ENCODE data around the gene PCSK9. TPM values are rescaled to one million over a fixed set of nuclear protein-coding genes. Genes with fewer than 3 reads are reported as not detected.
A peak's percentile ranks its signal among the peaks of the same experiment; 100 is the strongest.

PCSK9 gene
- total and polyA plus RNA-seq, 2 of the 13 experiments (the other 11 are each of a cell fraction or from before 2014, with no cell fraction given), result 33.3 to 80.5 TPM

GRCh38 chr1:55039342-55040082 is at the start of gene PCSK9 (continued):
- TF ChIP-seq TRIM24 (CRISPR knock-in tag; IDR thresholded peaks at IDR 0.05) (no peak; the same call in 1 of the 2 replicates), ZNF274 (CRISPR knock-in tag; IDR thresholded peaks at IDR 0.05) (peak; percentile 74; the same call in 1 of the 2 replicates), ELF3 (CRISPR knock-in tag; IDR thresholded peaks at IDR 0.05) (peak; percentile 65; the same call in 1 of the 2 replicates), ZKSCAN5 (CRISPR knock-in tag; IDR thresholded peaks at IDR 0.05) (0 out of 2 replicates have a peak, but pooled peaks have one; percentile 70), ZNF782 (CRISPR knock-in tag; IDR thresholded peaks at IDR 0.05; ENCODE audit: borderline replicate concordance) (peak; percentile 90), ZNF331 (CRISPR knock-in tag; IDR thresholded peaks at IDR 0.05) (peak; percentile 95), YEATS2 (CRISPR knock-in tag; IDR thresholded peaks at IDR 0.05; ENCODE audit: borderline replicate concordance) (no peak), TIGD3 (CRISPR knock-in tag; IDR thresholded peaks at IDR 0.05; ENCODE audit: borderline replicate concordance) (peak; percentile 93; the same call in 1 of the 2 replicates), TCF7 (IDR thresholded peaks at IDR 0.05; ENCODE audit: low read depth) (no peak), FOSL1 (CRISPR knock-in tag; IDR thresholded peaks at IDR 0.05; ENCODE audit: borderline replicate concordance) (no peak; the same call in 1 of the 2 replicates), ZNF446 (CRISPR knock-in tag; IDR thresholded peaks at IDR 0.05) (peak; percentile 88; the same call in 1 of the 2 replicates), PAX8 (CRISPR knock-in tag; IDR thresholded peaks at IDR 0.05; ENCODE audit: borderline replicate concordance) (peak; percentile 90; the same call in 1 of the 2 replicates), ZBTB14 (CRISPR knock-in tag; IDR thresholded peaks at IDR 0.05) (no peak; the same call in 1 of the 2 replicates), ZFYVE20 (CRISPR knock-in tag; IDR thresholded peaks at IDR 0.05; ENCODE audit: borderline replicate concordance, low read depth) (no peak), ZSCAN29 (CRISPR knock-in tag; conservative IDR thresholded peaks at IDR 0.05) (peak; percentile 52; the same call in 1 of the 2 replicates), ZFP82 (CRISPR knock-in tag; IDR thresholded peaks at IDR 0.05; ENCODE audit: borderline replicate concordance) (no peak), THAP8 (CRISPR knock-in tag; IDR thresholded peaks at IDR 0.05; ENCODE audit: borderline replicate concordance) (peak; percentile 95; the same call in 1 of the 2 replicates), ZNF747 (CRISPR knock-in tag; IDR thresholded peaks at IDR 0.05; ENCODE audit: borderline replicate concordance) (peak; percentile 64; the same call in 1 of the 2 replicates), MZF1 (CRISPR knock-in tag; IDR thresholded peaks at IDR 0.05; ENCODE audit: borderline replicate concordance) (0 out of 2 replicates have a peak, but pooled peaks have one; percentile 91), TEAD2 (CRISPR knock-in tag; IDR thresholded peaks at IDR 0.05) (no peak), ZNF513 (CRISPR knock-in tag; conservative IDR thresholded peaks at IDR 0.05) (no peak)
